Coronary artery (tissue), 2 donors: ENCODE data around the gene APOD.

Experiments
- DNase-seq: peaks from one replicate; pipeline ENCODE4 v3.0.0-alpha.2; 2017; ENCODE audit warnings: low spot score
- H3K27ac ChIP-seq, 2 donors: fragments of 200-600 bp; sonication (generic); one replicate each; pipeline ENCODE4 v1.5.1; 2016 to 2019
- H3K4me3 ChIP-seq: fragments of 200-600 bp; sonication (generic); 2 replicates; pipeline ENCODE4 v1.5.1; 2016; ENCODE audit warnings: mild to moderate bottlenecking, moderate library complexity
- TF ChIP-seq, protein P1 (sequence below): fragments of 200-600 bp; sonication (generic); IDR thresholded peaks from one replicate; pipeline ENCODE4 v1.5.1; 2019; ENCODE audit warnings: antibody characterized with exemption

Gene APOD

GRCh38 chr3:195571361-195571760, 12.4 kb downstream of the APOD start:
- TF ChIP-seq, protein P1, sequence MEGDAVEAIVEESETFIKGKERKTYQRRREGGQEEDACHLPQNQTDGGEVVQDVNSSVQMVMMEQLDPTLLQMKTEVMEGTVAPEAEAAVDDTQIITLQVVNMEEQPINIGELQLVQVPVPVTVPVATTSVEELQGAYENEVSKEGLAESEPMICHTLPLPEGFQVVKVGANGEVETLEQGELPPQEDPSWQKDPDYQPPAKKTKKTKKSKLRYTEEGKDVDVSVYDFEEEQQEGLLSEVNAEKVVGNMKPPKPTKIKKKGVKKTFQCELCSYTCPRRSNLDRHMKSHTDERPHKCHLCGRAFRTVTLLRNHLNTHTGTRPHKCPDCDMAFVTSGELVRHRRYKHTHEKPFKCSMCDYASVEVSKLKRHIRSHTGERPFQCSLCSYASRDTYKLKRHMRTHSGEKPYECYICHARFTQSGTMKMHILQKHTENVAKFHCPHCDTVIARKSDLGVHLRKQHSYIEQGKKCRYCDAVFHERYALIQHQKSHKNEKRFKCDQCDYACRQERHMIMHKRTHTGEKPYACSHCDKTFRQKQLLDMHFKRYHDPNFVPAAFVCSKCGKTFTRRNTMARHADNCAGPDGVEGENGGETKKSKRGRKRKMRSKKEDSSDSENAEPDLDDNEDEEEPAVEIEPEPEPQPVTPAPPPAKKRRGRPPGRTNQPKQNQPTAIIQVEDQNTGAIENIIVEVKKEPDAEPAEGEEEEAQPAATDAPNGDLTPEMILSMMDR: no peak
- Histone ChIP-seq H3K27ac (no peak overlapping the region), H3K4me3 (no peak overlapping the region)
- DNase-seq: no peak

DNA sequence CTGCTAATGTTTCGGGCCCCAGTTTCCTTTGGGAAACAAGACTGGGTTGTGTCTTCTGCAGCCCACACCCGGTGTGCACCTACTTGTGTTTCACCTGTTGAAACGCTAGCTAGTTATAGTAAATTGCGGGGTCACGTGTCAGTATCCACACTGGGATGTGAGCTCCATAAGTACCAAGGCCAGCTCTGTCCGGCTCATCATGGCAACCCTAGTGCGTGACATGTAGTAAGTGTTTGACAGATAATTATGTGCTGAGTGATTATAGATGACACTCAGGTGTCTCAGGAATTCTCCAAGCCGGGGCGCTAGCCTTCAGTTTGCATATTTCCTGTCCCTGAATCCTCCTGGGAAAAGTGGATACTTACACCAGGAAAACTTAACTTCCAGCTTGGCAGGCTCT, 12.8 kb downstream of the APOD start:
- H3K4me3 ChIP-seq: no peak overlapping the region
- TF ChIP-seq, protein P1: no peak
- H3K27ac ChIP-seq: no peak overlapping the region
- DNase-seq: no peak

DNA sequence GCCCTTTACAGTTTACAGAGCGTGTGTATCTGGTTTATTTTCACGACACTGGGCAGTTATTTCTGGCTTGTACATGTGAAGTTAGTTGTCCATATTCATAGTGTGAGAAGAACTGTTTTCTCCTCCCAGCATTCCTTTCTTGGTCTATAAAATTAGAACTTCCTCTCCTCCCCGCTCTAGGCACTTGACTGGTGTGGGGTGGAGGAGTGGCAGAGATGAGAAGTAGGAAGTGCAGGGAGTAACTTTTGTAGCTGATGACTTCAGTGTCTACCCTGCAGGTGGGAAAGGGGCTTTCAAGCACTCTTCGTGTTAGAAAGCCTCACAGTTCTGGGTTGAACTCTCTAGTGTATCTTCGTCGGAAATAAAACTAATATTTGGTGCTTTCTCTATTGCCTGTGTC, 13.4 kb downstream of the APOD start:
- H3K27ac ChIP-seq: no peak overlapping the region
- TF ChIP-seq, protein P1: no peak
- H3K4me3 ChIP-seq: no peak overlapping the region
- DNase-seq: no peak

DNA sequence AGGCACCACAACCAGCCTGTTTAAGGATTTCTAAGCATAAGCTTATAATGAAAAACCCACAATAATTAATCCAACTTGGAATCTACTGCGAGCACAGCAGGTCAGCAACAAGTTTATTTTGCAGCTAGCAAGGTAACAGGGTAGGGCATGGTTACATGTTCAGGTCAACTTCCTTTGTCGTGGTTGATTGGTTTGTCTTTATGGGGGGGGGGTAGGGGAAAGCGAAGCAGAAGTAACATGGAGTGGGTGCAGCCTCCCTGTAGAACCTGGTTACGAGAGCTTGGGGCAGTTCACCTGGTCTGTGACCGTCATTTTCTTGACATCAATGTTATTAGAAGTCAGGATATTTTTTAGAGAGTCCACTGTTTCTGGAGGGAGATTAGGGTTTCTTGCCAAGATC, 15.1 kb downstream of the APOD start:
- no peak for DNase-seq
- TF ChIP-seq, protein P1: no peak
- Histone ChIP-seq H3K27ac (no peak overlapping the region), H3K4me3 (no peak overlapping the region)

GRCh38 chr3:195566797-195567196, 16.9 kb downstream of the APOD start:
- TF ChIP-seq, protein P1: no peak
- H3K27ac ChIP-seq: no peak overlapping the region
- no peak for DNase-seq
- H3K4me3 ChIP-seq: no peak overlapping the region

DNA sequence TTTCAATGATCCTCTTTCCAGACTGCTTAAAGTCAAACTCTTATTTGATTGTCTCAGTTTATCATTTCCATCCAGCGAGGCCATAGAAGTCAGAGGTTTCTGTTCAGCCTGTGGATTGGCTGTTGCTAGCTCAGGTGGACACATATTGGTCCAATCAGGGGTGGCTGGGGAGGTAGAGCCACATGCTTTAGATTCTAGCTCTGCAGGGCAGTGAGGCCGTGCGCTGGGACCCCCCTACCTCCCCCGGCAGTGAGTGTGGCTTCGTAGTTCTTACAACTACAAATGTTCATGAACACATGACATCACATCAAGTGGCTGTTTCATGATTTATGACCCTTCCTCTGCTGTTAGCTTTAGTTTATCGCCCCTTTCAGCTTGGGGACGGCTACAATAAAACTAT, 18.0 kb downstream of the APOD start:
- no peak overlapping the region for H3K27ac ChIP-seq
- DNase-seq: no peak
- TF ChIP-seq, protein P1: no peak
- no peak overlapping the region for H3K4me3 ChIP-seq

DNA sequence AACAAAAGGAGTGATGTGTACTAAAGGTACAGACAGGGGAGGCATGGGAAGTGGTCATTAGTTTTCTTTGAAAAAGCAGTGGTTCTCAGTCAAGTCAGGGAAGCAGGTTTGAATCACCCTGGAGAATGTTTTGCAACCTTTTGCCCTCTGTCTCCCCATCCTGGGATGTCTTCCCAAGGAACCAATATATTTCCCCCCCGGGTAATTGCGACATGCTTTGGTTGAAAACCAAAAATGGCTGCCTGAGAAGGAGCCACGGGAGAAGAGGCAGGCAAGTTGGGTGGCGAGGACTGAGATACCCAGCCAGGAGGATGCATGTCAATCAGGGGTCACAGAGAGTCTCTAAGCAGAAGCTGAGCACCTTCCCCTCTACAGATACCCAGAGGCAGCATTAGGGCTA, 20.4 kb downstream of the APOD start:
- no peak for DNase-seq
- Histone ChIP-seq H3K27ac (no peak overlapping the region), H3K4me3 (no peak overlapping the region)
- TF ChIP-seq, protein P1: no peak
